HG03196 (cell line): Measurements from ENCODE around the gene MUC20.

Source experiments
- ATAC-seq: cut with Tn5 transposase; IDR thresholded peaks from one replicate; pipeline ENCODE4 v1.9.1; 2021; ENCODE audit not compliant: unreplicated experiment

MUC20 gene

DNA sequence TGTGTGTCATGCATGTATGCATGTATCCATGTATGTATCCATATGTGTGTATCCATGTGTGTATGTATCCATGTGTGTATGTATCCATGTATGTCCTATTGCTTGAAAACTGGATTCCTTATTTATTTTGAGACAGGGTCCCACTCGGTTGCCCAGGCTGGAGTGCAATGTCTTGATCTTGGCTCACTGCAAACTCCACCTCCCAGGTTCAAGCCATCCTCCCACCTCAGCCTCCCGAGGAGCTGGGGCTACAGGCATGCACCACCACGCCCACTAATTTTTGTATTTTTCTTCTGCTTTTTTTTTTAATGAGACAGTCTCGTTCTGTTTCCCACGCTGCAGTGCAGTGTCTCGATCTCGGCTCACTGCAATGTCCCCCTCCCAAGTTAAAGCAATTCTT lies 34.1 kb downstream of the MUC20 start:
- ATAC-seq = no peak

DNA sequence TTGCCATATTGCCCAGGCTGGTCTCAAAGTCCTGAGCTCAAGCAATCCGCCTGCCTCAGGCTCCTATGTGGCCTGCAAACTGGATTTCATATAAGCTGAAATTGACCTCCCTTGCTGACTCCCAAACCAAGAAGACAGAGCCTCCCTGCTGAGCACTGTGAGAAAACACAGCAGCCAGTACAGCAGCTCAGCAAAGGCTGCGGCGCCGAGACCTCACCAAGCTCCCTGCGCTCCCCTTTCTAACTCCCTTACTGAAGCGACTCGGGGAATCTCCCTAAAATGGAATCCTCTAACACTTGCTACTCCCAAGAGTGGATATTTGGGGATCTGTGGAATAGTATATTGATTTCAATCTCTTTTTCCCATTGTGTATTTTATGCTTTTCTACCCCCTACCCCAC lies 34.6 kb downstream of the MUC20 start:
- ATAC-seq = no peak

DNA sequence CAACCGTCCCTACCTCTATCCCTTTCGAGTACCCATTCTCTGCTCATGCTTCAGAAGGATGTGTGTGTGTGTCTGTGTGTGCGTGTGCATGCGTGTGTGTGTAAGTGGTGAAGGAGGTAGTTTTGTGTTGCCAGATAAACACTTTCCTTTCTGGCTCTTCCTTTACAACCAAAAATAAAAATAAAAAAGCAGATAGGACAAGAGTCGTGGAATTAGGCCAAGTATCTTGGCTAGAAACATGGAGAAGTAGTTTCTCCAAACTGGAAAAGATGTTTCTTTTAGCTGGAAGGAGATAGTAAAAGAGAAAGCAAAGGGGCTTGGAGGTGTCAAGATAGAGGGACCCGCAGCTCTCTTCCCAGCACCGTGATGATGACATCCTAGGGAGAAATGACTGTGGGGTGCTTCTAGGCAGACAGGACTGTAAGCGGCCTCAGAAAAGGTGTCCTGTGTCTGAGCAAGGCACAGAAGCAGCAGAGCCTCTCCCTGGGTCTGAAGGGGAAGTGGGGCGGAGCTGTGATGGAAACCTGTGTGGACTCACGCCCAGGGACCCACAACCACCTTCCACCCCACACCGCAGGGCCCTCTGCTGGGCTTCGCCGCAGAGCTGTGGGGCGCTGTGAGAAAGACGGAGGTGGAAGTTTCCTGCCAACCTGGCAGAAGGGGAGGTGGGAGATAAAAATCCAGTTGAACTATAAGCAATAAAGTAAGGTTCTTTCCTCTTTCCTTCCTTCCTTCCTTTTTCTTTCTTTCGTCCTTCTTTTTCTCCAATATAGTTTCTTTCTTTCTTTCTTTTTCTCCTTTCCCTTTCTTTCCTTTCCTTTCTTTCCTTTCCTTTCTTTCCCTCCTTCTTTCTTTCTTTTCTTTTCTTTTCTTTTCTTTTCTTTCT lies 35.3 kb downstream of the MUC20 start:
- ATAC-seq = no peak

DNA sequence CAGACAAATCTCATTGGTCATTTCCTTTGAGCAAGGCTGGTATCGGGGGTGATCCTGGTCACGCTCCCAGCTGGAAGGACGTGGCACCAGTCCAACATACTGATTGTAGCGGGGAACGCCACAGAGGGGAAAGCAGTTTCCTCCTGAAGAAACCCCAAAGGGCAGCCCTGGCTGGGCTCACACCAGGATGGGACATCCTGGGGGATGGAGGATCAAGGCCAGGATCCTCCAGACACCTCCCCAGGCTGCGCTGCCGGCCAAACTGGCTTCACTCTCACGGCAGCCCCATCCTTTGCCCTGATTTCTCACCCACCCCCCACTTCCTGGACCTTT lies 36.6 kb downstream of the MUC20 start:
- no peak for ATAC-seq

DNA sequence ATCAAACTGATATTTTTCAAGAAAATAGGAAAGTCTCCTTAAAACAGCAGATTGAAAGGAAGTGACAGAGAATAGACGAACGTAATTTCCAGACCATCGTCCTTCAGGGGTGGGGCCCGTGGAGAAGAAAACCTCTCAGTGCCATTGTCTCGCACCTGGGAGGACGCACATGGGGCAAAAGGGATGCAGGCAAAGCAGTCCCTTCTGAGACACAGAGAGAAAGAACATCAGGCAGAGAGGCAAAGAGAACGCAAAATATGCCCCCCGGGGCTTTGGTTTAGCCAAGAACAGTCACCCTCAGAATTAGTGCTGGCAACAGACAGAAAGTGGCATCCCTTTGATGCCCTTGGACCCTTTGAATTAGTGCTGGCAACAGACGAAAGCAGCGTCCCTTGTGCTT lies 37.0 kb downstream of the MUC20 start:
- ATAC-seq = no peak

DNA sequence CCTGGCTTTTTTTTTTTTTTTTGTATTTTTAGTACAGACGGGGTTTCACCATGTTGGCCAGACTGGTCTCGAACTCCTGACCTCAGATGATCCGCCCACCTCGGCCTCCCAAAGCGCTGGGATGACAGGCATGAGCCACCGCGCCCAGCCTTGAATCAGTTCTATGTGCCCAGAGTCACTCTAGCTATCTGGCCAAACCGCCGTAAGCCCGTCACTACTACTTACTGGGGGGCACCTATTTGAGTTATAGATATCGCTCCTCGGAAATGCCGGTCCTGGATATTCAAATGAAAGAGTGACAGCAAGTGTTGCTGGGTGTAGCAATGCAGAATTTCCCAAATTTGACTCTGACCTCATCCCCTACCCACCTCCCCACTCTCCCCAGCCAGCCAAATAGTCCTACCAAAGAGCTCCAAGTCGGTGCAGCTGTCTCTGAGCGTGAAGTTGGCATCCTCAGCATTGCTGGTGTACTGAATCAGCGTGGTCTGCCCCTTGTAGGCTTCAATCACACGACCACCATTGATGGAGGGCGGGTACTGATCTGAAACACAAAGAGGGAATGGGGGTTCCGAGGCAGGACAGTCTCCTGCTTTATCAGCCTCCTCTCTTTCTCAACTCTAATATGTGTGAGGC lies 38.1 kb downstream of the MUC20 start:
- ATAC-seq = no peak

DNA sequence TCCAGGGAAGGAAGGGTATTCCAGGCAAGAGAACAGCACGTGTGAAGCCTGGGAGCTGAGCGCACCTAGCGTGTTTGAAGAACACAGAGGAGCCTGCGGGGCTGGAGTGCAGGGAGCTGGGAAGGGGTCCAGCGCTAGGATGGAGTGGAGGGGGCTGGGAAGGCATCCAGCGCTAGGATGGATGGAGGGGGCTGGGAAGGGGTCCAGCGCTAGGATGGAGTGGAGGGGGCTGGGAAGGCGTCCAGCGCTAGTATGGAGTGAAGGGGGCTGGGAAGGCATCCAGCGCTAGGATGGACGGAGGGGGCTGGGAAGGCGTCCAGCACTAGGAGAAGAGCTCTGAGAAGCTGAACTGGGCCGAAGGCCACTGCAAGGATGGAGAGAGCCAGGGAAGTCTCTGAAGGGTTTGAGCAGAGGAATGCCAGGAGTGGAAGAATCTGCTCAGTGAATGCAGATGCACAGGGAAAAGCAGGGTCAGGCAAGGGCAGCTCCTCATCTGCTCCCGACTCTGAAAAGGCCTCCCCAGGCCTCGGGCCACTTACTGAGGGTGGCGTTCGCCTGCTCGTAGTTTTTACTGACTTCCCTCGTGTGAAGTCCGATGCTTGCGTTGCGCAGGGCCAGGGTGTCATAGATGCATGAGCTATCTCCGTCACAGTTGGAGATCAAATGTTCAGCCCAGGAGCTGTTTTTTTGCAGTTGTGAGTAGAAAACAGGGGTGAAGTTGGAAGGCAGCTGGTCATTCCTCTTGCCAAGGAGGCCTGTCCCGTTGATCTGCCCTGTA lies 39.8 kb downstream of the MUC20 start:
- no peak for ATAC-seq

DNA sequence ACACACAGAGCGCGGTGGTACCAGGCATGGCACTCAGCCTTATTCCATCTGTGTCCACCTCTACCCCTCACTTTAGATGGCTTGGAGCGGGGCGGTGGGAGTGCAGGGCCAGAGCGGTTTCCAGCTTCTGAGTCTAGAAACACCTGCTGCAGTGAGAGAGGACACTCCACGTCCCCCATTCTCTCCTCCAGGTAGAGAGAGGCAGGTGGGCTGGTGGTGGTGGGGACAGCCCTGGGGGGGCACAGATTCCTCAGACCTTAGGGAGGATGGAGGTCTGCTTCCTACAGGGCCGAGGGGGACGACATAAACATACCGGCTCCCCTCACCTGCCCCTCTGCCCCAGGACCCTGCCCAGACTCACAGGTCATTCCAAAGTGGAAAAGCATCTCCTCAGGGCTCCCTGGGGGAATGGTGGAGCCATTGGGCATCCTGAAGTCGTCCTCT lies 40.4 kb downstream of the MUC20 start:
- ATAC-seq = no peak

DNA sequence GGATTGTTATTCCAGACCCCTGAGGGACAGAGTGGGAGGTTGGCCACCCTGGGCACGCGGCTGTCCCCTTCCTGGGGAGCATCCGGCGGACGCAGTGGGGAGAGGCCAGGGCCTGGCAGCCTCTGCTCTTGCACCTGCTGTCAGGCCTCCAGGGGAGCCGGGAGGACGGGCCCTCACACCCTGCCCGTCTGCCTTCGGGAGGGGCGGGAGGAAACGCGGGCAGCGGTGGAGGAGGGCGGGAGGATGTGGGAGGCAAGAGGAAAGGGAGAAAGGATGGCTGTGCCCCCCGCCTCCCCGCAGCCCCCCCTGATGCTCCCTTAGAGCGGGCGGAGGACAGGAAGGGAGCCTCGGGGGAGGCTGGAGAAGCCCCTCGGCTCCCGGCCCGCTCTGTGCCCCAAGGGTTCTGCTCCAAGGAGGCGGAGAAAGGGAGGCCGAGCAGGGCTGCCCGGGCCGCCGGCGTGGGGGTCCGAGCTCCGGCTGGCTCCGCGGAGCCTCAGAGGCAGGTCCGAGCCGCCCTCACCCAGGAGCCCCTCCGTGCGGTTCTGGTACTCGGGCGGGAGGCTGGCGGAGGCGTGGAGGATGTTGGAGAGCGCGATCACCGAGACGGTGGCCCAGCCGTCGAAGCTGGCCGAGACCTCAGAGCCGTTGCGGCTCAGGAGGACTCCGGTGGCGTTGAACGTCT lies 40.9 kb downstream of the MUC20 start:
- ATAC-seq = no peak

DNA sequence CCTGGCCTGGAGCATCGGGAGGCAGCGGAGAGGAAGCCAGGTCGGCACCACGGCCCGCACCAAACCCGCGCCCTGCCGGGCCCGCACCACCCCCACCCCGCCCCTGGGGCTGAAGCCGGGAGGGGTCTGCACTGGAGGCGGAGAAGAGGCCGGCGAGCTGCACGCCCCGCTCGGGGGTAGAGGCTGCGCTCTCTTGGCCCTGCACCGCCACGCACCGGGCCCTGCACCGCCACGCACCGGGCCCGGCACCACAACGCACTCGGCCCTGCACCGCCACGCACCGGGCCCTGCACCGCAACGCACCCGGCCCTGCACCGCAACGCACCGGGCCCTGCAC lies 41.4 kb downstream of the MUC20 start:
- no peak for ATAC-seq

DNA sequence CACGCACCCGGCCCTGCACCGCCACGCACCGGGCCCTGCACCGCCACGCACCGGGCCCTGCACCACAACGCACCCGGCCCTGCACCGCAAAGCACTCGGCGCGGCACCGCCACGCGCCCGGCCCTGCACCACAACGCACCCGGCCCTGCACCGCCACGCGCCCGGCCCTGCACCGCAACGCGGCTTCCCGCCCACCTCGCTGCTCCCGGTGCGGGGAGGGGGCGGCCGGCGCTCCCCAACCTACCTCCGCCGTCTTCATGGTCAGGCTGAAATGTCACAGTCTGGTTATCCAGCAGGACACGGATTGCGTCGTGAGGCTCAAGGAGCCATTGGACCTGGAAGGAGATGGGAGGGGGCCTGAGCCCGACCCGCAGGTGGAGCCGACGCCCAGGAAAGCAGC lies 41.8 kb downstream of the MUC20 start:
- ATAC-seq = no peak

DNA sequence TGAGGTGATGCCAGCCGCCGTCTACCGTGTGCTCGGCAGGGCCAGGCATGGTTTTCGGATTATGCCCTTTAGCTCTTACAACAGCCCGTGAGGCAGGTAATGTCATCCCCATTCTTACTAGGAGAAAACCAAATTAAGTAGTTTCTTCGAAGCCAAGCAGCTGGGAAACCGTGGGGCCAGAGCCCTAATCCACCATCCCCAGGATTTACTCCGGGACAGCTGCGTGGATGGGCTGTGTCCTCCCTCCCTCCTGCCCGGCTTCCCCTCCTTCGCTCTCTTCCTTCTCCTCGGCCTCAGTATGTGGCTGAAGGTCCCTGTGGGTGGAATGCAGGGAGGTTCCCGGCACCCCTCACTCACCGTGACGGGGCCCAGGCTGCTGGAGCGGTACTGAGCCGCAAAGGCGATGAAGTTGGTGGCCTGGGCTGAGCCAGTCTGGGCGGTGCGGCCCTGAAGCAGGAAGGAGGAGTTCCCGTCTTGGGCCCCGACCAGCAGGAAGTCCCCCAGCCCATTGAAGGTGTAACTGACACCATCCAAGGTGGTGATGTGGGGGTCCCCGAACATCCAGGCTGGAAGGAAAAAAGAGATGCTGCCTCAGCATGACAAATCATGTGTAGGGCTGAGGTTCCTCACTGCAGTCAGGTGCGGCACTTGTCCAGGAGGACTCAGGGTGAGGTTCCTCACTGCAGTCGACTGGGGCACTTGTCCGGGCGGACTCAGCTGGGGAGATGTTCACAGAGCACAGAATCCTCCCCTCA lies 42.5 kb downstream of the MUC20 start:
- no peak for ATAC-seq

DNA sequence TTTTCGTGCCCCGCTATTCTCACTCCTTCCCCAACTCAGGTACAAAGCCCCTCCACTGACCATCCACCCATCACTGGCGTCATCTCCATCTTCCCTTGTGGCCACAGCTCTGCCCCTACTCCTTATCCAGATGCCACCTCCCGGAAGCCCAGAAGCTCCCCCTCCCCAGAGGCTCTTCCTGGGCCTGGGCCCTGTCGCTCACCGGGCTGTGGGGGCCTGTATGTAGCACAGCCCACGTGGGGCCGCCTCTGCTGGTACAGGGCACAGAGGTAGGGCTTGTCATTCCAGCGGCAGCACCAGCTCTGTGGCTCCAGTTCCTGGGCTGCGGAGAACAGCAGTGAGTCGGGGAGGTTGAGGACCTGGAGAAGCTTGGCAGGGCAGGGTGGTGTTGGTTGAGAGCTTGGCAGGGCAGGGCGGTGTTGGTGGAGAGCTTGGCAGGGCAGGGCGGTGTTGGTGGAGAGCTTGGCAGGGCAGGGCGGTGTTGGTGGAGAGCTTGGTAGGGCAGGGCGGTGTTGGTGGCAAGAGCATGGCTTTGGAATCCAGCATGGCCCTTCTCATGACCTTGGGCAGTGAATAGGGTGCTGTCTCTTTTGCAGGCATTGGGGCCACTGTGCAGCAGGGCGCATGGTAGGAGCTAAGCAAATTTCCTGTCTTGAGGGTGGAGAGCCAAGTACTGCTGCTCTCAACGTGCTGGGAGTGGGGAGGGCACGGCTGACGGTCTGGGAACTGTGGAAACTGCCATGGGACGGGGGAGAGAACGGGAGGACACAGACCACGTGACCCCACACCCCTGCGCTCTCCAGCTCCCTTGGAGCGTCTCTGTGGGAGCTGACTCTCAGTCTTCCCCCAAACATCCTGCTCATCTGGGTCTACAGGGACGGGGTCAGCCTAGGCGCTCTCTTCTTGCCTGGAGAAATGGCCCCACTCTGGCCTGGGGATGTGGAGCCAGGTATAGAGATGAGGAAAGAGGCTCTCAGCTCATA lies 43.4 kb downstream of the MUC20 start:
- no peak for ATAC-seq

DNA sequence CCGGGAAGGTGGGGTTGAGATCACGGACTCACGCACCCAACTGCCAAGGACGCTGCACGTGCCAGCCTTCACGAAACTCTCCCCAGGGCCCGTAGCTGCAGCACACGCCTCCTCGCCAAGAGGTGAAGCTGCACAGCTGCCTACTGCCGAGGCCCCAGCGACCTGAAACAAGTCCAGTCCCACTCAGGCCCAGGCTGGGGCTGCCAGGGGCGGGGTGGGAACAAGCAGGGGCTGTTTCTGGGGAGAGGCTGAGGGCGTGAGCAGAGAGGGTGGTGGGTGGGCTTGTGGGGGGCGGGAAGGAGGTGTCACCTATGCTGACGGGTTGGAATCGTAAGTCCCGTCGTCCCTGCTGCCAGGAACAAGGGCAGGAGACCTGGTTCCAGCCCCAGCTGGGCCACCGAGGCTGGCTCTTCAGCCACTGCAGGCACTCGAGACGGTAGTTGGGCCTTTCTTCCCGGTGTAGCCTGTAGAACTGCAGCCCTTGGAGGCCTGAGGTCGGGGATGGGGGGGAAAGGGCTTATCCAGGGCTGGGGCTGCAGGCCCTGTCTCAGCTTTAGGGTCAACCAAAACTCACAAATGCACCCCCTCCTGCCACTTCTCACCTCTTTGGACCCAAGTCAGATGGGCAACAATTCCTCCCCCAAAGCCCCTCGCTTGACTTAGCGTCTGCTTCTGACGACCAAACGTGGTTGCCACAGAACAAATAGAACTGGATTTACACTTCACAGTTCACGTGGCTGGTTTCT lies 44.4 kb downstream of the MUC20 start:
- no peak for ATAC-seq

DNA sequence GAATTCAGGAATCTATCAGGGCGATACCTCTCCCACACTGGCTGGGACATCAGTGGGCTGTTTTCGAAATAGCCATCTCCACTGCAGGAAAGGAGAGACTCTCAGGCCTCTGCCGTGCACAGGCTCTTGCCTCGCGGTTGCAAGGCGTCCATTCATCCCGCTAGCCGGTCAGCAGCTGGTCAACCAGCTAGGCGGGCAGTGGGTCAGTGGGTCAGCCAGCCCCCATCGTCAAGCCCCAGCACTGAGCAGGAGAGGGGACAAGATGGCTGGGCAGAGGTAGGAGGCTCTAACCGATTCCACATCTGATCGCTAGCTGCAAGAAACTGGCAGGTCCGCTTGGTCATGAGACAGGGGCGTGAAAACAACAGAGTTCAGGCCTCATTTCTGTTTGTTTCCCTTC lies 45.9 kb downstream of the MUC20 start:
- ATAC-seq = no peak

DNA sequence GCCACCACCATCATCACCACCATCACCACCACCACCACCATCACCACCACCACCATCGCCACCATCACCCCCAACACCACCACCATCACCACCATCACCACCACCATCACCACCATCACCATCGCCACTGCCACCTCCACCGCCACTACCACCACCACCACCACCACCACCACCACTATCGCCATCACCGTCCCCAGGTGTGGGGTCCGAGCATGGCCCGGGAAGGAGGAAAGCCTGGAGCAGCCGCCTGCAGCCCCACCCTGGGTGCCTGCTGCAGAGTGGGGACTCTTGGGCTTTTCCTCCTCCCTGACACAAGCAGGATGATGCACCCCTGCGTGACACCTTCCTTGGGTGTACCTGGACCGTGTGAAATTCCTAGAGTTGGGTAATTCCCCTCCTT lies 47.0 kb downstream of the MUC20 start:
- ATAC-seq = no peak

DNA sequence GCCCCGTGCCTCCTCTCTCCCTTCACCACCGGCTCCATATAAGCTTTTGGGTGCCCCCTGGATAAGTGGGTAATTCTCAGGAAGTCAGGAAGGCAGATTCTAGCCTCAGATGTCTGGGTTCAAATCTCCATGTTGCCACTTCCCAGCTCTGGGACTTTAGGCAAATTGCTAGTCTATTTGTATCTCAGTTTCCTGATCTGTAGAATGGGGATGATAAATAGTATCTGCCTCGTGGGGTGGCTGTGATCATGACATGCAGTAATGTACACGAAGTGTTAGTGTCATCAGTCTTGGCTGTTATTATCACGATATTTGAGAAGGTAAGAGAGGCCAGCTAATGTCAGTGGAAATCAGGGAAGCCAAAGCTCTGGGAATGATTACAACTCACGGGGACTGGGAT lies 47.6 kb downstream of the MUC20 start:
- ATAC-seq = no peak

DNA sequence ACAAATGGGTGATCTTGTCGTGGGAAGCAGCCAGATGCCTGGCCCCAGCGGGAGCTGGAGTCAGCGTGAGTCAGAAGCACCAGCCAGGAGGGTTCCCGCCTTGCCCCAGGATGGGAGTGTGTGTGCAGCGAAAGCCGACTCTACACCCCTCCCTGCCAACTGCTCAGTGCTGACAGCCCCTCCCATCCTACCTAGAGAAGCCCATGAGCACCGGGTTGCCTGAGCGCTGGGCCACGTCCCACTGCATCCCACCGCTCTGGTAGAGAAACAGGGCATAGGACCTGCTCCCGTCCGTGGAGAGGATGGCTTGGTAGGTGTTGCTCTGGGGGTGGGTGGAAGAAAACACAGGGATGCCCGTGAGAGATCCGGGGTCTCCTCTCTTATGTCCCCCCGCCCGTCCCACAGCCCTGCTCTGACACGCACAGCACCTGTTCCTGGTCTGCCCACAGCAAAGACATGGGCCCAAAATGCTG lies 48.1 kb downstream of the MUC20 start:
- ATAC-seq = no peak

DNA sequence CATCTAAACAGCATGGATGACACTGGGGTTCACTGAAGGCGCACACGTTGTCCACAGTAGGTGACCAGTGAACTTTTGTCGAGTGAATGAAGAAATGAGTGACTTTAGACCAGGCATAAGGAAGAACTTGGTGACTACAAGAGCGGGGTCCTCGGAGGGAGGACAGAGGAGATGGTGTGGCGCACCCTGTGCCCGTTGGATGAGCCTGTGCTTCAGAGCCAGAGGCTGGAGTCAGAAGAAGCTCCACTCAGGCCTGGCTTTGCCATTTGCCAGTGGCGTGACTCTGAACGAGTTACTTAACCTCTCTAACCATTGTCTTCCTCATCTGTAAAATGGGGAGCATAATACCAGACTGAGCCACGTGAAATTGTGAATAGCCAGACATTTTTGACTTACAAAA lies 48.8 kb downstream of the MUC20 start:
- ATAC-seq = no peak
